GM12874 (cell line): ENCODE results near the gene MARS1.
A peak's percentile ranks its signal among the peaks of the same experiment; 100 is the strongest.

Experiments
- CTCF ChIP-seq: IDR thresholded peaks from 2 replicates; pipeline ENCODE4 v1.5.1; 2011; ENCODE audit warnings: low read depth, mild to moderate bottlenecking, control low read depth, low read length, moderate library complexity; ENCODE audit not compliant: insufficient read depth

The MARS1 gene

GRCh38 chr12:57549909-57550640 is 62.2 kb downstream of the MARS1 start, which contains the start of gene KIF5A:
Gene KIF5A (plus strand): TSS chr12:57550044. CDS start chr12:57550272, 228 bp downstream.
- peak; percentile 15; the same call in 1 of the 2 replicates for TF ChIP-seq CTCF

- no peak for TF ChIP-seq CTCF
Observed at GRCh38 chr12:57550641-57551549, 63.0 kb downstream of the MARS1 start.

GRCh38 chr12:57551637-57552305 is 63.9 kb downstream of the MARS1 start:
- TF ChIP-seq CTCF, result no peak

- TF ChIP-seq CTCF, result no peak
Observed at GRCh38 chr12:57552306-57552651, 64.4 kb downstream of the MARS1 start.

- no peak for TF ChIP-seq CTCF
Observed at GRCh38 chr12:57552835-57553313, 65.0 kb downstream of the MARS1 start.

GRCh38 chr12:57553343-57554202 is 65.7 kb downstream of the MARS1 start:
- TF ChIP-seq CTCF, result no peak
